ENCODE results near the gene SDK1.

SDK1 gene

DNA sequence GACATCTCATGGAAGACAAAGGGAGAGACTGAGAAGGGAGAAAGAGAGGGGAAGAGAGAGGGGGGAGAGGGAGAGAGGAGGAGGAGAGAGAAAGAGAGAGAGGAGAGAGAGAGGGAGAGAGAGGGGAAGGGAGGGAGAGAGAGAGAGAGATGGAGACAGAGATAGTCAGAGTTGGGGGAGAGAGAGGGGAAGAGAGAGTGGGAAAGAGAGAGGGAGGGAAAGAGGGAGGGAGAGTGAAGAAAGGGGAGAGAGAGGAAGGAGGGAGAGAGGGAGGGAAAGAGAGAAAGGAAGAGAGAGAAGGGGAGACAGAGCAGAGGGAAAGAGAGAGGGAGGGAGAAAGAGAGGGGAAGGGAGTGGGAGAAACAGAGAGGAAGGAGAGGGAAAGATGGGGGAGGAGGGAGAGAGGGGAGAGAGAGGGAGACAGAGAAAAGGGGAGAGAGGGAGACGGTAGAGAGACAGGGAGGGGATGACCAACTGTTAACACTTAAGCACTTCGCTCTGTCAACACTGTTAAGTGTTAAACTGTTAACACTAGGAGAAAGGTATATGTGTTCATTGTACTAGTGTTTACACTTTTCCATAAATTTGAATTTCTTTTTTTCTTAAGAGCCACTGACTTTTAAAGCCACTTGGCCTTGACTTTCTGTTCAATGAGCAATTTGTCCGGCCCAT is 21.8 kb upstream of the SDK1 start:
- Mint-ChIP-seq H3K27me3 (peaks cover 5% of the 10 kb centered on the region), H3K27ac (no peak overlapping the region), H3K9me3 (peaks cover 0 to 3% of the 10 kb centered on the region in 2 donors), H3K4me1 (no peaks in the 10 kb centered on the region), H3K4me3 (no peak overlapping the region)
- DNase-seq, result no peak
- no peak for ATAC-seq

DNA sequence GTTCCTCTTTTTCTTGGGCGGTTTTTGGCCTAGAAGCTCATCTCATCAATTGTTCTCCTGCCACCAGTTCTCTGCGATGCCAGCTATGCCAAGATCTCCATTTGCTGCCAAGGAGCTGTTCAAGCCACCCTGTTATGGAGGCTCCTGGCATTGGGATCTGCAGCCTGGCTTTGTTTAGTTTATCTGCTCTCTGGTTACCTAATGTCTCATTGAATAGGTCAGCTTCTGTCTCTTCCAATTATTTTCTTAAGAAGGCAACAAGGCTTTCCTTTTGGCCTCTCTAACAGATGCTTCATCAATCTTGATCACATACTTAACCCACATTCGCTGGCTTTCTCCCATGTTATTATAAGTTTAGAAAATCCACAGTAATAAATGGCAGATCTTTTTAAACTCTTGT is 20.6 kb upstream of the SDK1 start:
- ATAC-seq (no peak), DNase-seq (no peak)
- Mint-ChIP-seq H3K4me3 (no peak overlapping the region), H3K4me1 (no peaks in the 10 kb centered on the region), H3K27ac (peak overlapping the region in 1 of 2 donors; percentile 71), H3K9me3 (peaks cover 0 to 3% of the 10 kb centered on the region in 2 donors), H3K27me3 (peaks cover 5% of the 10 kb centered on the region)

DNA sequence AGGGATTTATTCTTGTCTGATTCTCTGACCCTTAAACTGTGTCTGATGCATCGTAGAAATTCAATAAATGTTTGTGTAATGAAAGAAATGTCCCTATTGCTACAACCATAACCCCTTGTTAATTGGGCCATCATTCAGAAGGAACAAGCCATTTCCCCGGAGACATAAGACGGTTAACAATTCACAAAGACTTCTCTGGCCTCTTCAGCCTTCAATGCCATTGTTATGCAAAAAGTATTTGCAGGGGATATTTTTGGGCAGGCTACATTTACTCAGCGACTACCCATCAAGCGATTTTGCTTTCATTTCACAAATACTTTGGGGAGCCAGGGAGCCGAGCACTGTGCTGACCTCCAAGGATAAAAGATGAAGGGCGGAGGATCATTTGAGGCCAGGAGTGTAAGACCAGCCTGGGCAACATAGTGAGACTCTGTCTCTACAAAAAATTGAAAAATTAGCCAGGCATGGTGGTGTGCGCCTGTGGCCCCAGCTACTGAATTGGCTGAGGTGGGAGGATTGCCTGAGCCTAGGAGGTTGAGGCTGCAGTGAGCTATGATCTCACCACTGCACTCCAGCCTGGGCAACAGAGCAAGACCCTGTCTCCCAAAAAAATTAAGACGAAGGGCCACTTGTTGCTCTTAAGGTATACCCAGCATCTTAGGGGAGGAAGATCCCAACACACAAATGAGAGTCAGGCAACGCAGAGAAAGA is 20.0 kb upstream of the SDK1 start:
- H3K27ac Mint-ChIP-seq, result no peak overlapping the region
- ATAC-seq (no peak), DNase-seq (no peak)
- H3K4me3 Mint-ChIP-seq, result no peak overlapping the region
- no peaks in the 10 kb centered on the region for H3K4me1 Mint-ChIP-seq
- H3K27me3 Mint-ChIP-seq, result peaks cover 5% of the 10 kb centered on the region
- peaks cover 0 to 3% of the 10 kb centered on the region in 2 donors for H3K9me3 Mint-ChIP-seq

DNA sequence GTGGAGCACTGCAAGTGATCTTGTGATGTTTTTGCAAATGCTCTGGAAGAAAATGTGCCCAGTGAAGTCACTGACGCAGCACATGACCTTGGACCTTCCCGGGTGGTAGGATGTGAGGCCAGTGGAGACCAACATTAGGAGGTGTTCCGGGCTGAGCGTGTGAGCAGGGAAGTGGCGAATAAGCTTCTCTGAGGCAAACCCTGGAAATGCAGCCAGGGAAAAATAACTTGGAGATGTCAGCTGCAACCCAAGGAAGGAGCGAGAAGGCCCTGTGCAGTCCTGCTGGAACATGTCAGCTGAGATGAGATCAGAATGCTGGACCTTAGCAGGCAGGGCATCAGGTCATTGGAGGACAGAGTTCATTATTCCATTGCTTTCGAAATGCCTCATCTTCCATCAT is 18.6 kb upstream of the SDK1 start:
- H3K4me3 Mint-ChIP-seq, result no peak overlapping the region
- DNase-seq (no peak), ATAC-seq (no peak)
- H3K27ac Mint-ChIP-seq, result no peak overlapping the region
- peaks cover 5% of the 10 kb centered on the region for H3K27me3 Mint-ChIP-seq
- no peaks in the 10 kb centered on the region for H3K4me1 Mint-ChIP-seq
- peaks cover 0 to 2% of the 10 kb centered on the region in 2 donors for H3K9me3 Mint-ChIP-seq

DNA sequence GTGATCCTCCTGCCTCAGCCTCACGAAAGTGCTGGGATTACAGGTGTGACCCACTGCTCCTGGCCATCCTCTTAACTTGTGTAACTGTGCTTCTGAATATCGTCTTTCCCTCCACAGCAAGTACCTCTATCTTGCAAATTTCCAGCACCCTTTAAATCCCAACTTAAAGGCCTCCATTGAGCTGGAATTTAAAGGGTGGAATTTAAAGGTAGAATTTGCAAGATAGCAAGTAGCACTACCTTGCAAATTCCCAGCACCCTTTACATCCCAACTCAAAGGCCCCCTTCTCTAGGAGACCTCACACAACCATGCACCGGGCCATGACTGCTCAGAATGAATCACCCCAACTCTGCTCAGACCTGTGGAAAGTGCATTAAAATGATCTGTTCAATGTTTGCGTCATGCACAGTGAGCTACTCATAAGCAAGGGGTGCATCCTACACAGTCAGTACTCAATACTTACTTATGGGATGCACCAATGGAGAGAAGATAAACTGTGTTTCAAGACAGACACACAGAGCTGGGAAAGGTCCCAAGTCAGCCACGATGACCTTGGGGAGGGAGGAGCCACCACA is 17.8 kb upstream of the SDK1 start:
- H3K4me1 Mint-ChIP-seq, result no peaks in the 10 kb centered on the region
- ATAC-seq, result no peak
- no peak for DNase-seq
- H3K27ac Mint-ChIP-seq, result no peak overlapping the region
- peaks cover 5% of the 10 kb centered on the region for H3K27me3 Mint-ChIP-seq
- H3K9me3 Mint-ChIP-seq, result no peaks in the 10 kb centered on the region
- no peak overlapping the region for H3K4me3 Mint-ChIP-seq

DNA sequence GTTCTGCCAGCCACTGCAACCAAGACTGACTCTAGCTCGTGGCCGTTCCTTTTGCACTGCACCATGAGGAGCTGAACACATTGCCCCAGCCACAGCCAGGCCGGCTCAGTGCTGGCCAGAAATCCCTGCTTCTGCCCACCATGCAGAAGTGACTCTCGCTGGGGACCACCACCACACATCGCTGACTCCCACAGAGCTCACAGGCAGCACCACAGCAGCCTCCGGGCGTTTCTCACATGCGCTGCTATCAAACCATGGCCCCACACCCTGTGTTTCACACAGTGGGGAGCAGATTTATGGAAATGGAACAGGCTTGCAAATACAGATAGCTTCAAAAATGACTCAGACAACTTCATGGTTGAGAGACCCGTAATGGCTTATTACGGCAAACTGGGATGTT is 15.4 kb upstream of the SDK1 start:
- Mint-ChIP-seq H3K27ac (no peak overlapping the region), H3K4me1 (no peaks in the 10 kb centered on the region), H3K4me3 (no peak overlapping the region), H3K9me3 (no peaks in the 10 kb centered on the region), H3K27me3 (no peaks in the 10 kb centered on the region)
- ATAC-seq, result no peak
- DNase-seq, result no peak

DNA sequence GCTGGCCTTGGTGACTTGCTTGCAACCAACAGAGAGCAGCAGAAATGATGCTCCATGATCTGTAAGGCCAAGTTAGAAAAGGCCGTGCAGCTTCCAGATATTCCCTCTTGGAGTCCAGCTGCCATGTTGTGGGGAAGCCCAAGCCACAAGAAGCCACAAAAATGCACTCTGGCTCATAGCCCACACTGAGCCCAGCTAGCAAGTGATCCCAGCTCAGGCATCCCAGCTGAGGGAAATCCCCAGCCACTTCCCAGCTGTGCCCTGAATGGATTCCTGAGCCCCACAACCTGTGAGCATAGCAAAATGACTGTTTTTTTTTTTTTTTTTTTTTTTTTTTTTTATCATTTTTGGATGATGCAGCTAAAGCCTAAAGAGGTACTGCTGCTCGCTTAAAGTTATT is 11.1 kb upstream of the SDK1 start:
- no peak for ATAC-seq

DNA sequence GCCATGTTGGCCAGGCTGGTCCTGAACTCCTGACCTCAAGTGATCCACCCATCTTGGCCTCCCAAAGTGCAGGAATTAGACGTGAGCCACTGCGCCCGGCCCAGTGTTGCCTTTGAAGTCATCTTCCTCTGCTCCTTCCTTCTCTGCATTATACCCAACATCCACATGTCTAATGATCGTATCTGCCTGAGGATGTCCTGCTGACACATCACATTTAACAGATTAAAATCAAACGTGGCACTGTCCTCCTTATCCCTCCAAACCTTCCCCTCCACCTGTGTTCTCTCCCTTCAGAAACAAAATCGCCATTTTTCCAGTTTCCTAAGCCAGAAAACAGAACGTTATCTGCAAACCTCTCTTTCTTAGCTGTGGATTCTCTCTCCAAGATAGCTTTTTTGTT is 8.4 kb upstream of the SDK1 start:
- H3K27me3 Mint-ChIP-seq, result peaks cover 25% of the 10 kb centered on the region
- no peaks in the 10 kb centered on the region for H3K4me1 Mint-ChIP-seq
- H3K4me3 Mint-ChIP-seq, result no peak overlapping the region
- no peaks in the 10 kb centered on the region for H3K9me3 Mint-ChIP-seq
- DNase-seq (no peak), ATAC-seq (no peak)
- H3K27ac Mint-ChIP-seq, result peak overlapping the region in 1 of 2 donors; percentile 21

More for the DNA sequence above, 11.1 kb upstream of the SDK1 start:
- H3K4me3 Mint-ChIP-seq, result no peak overlapping the region
- H3K9me3 Mint-ChIP-seq, result no peaks in the 10 kb centered on the region
- no peaks in the 10 kb centered on the region for H3K4me1 Mint-ChIP-seq
- peaks cover 25% of the 10 kb centered on the region for H3K27me3 Mint-ChIP-seq
- DNase-seq, result no peak
- no peak overlapping the region for H3K27ac Mint-ChIP-seq

DNA sequence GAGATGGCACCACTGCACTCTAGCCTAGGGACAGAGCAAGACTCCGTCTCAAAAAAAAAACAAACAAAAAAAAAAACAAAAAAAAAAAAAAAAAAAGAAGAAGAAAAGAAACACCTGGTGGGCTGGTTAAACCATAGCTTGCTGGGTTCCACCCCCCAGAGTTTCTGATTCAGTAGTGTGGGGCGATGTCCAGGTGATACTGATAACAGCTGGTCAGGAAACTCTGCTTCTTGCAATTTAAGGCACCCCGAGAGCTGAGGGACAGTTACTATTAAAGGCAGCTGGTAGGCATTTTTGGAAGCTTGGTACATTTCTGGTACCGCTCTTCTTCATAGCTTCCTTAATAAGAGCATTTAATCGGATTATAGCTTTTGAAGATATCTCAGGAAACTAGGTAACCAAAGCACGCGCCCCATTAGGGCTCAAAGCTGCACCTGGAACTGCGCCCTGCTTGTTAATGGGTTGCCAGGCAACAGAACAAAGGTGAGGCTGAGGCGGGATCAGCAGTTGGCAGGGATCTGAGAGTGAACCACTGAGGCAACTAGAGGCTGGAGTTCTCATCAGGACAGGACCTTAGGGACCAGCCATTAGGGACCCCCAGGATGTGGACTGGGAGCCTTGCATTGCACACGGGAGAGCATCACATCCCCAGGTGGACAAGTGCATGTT is 6.5 kb upstream of the SDK1 start:
- Mint-ChIP-seq H3K27ac (no peak overlapping the region), H3K9me3 (no peaks in the 10 kb centered on the region), H3K4me3 (no peak overlapping the region), H3K4me1 (no peaks in the 10 kb centered on the region), H3K27me3 (peaks cover 38% of the 10 kb centered on the region)
- DNase-seq (no peak), ATAC-seq (no peak)

DNA sequence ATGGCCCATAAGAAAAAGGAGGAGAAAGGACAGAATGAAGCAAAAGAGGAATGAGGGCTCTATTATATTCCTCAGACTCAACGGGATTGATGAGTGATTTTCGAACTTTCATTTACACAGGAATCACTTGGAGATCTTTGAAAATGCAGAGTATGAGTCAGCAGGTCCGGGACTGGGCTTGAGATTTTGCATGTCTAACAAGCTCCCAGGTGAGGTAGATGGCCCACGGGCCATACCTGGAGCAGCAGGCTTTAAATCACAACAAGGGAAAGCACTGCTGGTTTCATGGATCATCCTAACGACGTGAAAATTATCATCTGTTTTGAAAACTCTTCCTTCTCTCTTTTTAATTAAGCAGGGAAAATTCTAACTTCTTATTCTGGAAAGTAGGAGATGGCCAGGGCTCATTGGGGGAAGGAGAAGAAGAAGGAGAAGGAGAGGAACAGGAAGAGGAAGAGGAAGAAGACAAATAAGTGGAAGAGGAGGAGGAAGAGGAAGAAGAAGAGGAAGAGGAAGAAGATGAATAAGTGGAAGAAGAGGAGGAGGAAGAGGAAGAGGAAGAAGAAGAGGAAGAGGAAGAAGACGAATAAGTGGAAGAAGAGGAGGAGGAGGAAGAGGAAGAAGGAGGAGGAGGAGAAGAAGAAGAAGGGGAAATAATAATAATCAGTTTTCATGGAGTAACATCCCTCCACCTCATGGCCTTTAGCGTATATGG is 3.8 kb upstream of the SDK1 start:
- Mint-ChIP-seq H3K4me3 (no peak overlapping the region), H3K27me3 (peaks cover 45% of the 10 kb centered on the region), H3K27ac (no peak overlapping the region), H3K4me1 (peaks cover 12% of the 10 kb centered on the region), H3K9me3 (no peaks in the 10 kb centered on the region)
- ATAC-seq (no peak), DNase-seq (no peak)

DNA sequence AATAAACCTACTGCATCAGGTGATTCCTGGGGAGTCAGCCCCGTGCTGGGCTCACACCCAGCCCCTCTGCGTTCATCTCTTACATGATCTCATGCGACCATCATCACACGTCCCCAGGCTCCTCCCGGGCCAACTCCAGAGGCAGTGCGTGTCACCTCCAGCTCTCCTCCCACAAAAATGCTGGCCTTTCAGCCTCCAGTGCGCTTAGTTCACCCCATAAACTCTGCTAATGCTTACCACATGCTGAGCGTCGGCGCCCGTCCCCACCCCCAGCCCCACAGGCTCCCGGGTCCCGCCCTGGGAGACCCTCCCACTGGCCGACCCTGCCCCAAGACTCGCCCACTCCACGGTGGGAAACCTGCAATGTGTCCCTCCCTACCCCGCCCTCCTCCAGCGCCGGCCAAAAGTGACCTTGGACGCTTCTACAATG is 816 bp upstream of the SDK1 start:
- H3K4me3 Mint-ChIP-seq, result peak overlapping the region; percentile 39 to 64
- ATAC-seq (no peak), DNase-seq (peak in 1 of 2 donors; percentile 12)
- peaks cover 19% of the 10 kb centered on the region for H3K4me1 Mint-ChIP-seq
- peaks cover 47% of the 10 kb centered on the region for H3K27me3 Mint-ChIP-seq
- H3K27ac Mint-ChIP-seq, result no peak overlapping the region
- H3K9me3 Mint-ChIP-seq, result no peaks in the 10 kb centered on the region

DNA sequence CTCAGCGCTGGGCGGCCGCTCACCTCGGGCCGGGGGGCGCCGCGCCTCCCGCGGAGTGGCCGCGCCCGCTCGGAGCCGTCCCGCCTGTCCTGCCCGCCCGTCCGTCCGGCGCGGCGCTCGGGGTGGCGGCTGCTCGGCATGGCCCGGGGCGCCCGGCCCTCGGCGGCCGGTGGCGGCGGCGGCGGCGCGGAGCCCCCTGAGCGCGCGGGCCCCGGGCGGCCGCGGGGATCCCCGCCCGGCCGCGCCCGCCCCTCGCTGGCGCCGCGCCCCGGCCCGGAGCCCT is 338 bp downstream of the SDK1 start:
- peak overlapping the region in 1 of 2 donors; percentile 44 for H3K4me3 Mint-ChIP-seq
- H3K27ac Mint-ChIP-seq, result no peak overlapping the region
- DNase-seq (no peak), ATAC-seq (peak; percentile 39)
- H3K27me3 Mint-ChIP-seq, result peaks cover 47% of the 10 kb centered on the region
- peaks cover 19% of the 10 kb centered on the region for H3K4me1 Mint-ChIP-seq
- no peaks in the 10 kb centered on the region for H3K9me3 Mint-ChIP-seq

DNA sequence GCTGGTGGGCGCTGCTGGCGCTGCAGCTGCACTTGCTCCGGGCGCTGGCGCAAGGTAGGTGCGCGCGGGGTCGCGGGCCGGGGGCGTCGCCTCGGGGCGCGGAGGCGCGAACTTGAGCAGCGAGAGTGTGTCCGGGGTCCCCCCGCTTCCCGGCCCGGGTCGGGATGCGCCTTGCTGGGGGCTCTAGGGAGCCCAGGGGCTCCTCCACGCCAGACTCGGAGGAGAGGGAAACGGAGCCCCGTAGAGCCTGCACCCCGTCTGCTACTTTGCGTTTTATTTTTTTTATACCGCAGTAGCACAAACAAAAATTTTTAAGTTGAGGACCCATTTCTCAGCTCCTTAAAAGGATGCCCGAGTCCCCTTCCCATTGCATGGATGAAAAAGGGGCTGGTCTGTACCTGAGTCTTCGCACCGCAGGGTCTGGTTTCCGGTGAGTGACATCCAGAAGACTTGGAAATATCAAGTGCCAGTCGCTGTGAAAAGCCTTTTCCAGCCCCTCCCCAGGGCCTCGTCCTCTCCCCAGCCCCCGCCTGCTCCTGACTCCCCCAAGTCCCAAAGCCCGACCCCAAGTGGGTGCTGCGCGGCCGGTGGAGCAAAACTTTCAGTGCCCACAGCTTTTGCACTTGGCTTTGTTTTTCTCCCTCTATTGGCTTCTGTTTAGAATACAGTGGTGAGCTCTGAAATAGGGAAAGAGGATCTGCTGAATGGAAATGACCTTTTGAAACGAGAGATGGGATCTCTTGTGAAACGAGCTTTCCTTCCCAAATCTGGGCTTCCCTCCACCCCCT is 973 bp downstream of the SDK1 start:
- peak; percentile 6 for ATAC-seq
- no peak overlapping the region for H3K27ac Mint-ChIP-seq
- H3K4me3 Mint-ChIP-seq, result peak overlapping the region; percentile 77 to 89
- peaks cover 47% of the 10 kb centered on the region for H3K27me3 Mint-ChIP-seq
- peaks cover 19% of the 10 kb centered on the region for H3K4me1 Mint-ChIP-seq
- DNase-seq, result peak; percentile 16 to 21
- no peaks in the 10 kb centered on the region for H3K9me3 Mint-ChIP-seq

DNA sequence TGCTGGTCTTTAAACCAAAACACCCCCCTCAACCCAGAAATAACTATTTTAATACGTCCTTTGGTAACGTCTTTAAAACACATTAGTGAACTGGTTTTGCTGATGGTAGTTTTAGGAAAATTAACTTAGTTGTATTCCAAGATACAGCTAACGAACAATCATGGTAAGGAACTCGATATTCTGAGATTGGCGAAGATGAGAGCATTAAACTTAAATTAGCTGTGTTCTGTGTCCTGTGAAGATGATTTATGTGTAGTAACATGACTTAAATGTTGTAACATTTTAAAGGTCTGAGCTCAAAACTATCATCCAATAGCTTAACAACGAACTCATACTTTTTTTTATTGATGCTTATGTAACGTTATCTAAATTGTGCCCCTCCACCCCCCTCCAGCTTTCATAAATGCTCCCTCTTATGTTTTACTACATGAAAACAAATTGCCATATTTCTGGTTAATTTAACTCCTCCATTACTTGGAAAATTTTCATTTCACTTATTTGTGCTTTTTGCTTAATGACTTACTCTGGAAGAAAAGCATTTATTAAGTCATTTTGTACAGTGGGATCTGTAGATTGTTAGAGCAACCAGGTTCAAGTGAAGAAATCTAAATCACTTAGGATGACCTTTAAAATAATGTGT is 1.7 kb downstream of the SDK1 start:
- no peak for DNase-seq
- peak overlapping the region; percentile 77 to 89 for H3K4me3 Mint-ChIP-seq
- H3K27ac Mint-ChIP-seq, result no peak overlapping the region
- H3K9me3 Mint-ChIP-seq, result no peaks in the 10 kb centered on the region
- no peak for ATAC-seq
- H3K27me3 Mint-ChIP-seq, result peaks cover 49% of the 10 kb centered on the region
- H3K4me1 Mint-ChIP-seq, result peaks cover 19% of the 10 kb centered on the region

All from stimulated activated naive CD8-positive, alpha-beta T cell treated with anti-CD3 and anti-CD28 coated beads, Interleukin-15, amount 100 ng/mL, for 72 hours (primary cell).